ENCODE results near the gene AKIRIN1. TPM values are rescaled to one million over a fixed set of nuclear protein-coding genes. Genes with fewer than 3 reads are reported as not detected.
A peak's percentile ranks its signal among the peaks of the same experiment; 100 is the strongest.
"Not testable (repeated sequence)": the region's sequence is repeated elsewhere in the genome, so short reads cannot be mapped to it uniquely, and the experiment has no call there.

Gene AKIRIN1
- total RNA-seq, 1 donor from 2014 or later = 49.8 TPM

DNA sequence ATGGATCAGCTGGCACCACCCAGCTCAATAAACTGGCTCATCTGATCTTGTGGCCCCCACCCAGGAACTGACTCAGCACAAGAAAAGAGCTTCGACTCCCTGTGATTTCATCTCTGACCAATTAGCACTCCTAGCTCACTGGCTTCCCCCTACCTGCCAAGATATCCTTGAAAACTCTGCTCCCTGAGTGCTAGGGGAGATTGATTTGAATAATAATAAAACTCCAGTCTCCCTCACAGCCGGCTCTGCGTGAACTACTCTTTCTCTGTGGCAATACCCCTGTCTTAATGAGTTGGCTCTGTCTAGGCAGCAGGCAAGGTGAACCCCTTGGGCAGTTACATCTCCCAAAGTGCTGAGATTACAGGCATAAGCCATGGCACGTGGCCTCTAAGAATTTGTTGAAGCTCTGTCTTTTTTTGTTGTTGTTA lies 37.6 kb upstream of the AKIRIN1 start:
- no peaks in the 10 kb centered on the region for H3K9me3 ChIP-seq
- DNase-seq = no peak
- ATAC-seq = no peak
- no peaks in the 10 kb centered on the region for H3K4me1 ChIP-seq
- no peaks in the 10 kb centered on the region for H3K36me3 ChIP-seq
- H3K4me3 ChIP-seq = no peak overlapping the region
- H3K27ac ChIP-seq = no peak overlapping the region
- no peaks in the 10 kb centered on the region for H3K27me3 ChIP-seq
- no peak for TF ChIP-seq CTCF (IDR thresholded peaks at IDR 0.05)
- intact Hi-C loops (cut with DNase I) = no loop called here

DNA sequence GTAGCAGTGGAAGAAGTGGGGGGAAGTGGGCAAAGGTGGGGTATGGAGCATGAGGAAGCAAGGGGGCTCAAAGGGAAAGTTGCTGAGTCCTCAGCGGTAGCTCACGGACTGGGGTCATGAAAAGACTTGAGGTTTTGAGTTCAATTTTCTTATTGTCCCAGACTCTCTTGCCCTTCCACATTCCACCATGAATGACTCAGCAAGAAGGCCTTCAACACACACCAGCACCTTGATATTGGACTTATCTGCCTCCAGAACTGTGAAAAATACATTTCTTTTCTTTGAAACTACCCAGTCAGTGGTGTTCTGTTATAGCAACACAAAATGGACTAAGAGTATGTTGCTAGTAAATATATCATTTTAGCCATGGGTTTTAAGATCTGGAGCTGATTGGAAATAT lies 32.1 kb upstream of the AKIRIN1 start:
- H3K36me3 ChIP-seq = no peaks in the 10 kb centered on the region
- no peak overlapping the region for H3K27ac ChIP-seq
- intact Hi-C loops (cut with DNase I) = no loop called here
- no peaks in the 10 kb centered on the region for H3K9me3 ChIP-seq
- no peaks in the 10 kb centered on the region for H3K27me3 ChIP-seq
- DNase-seq = no peak
- no peaks in the 10 kb centered on the region for H3K4me1 ChIP-seq
- no peak for ATAC-seq
- TF ChIP-seq CTCF (IDR thresholded peaks at IDR 0.05) = no peak
- no peak overlapping the region for H3K4me3 ChIP-seq

DNA sequence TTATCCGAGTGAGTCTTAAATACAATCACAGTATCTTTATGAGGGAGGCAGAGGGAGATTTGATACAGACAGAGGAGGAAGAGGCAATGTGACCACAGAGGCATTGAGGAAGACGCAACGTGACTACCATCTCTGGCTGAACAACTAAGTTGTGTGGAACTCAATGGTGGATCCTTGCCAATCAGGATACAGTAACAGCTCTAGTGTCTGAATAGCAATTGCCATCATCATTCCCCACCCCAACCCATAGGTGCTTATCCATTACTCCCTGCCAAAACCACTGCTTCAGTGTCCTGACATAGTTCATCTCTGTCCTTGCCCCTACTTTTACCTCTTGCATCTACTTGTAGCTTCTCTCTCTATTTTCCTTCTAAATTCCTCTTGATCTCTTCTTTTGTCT lies 29.0 kb upstream of the AKIRIN1 start:
- H3K36me3 ChIP-seq = no peaks in the 10 kb centered on the region
- H3K27me3 ChIP-seq = no peaks in the 10 kb centered on the region
- no peak for TF ChIP-seq CTCF (IDR thresholded peaks at IDR 0.05)
- intact Hi-C loops (cut with DNase I) = no loop called here
- no peak for ATAC-seq
- no peak overlapping the region for H3K27ac ChIP-seq
- no peaks in the 10 kb centered on the region for H3K4me1 ChIP-seq
- H3K9me3 ChIP-seq = no peaks in the 10 kb centered on the region
- H3K4me3 ChIP-seq = no peak overlapping the region
- no peak for DNase-seq

- intact Hi-C loops (cut with DNase I) = no loop called here
- TF ChIP-seq CTCF (IDR thresholded peaks at IDR 0.05) = no peak
- Histone ChIP-seq H3K27me3 (no peaks in the 10 kb centered on the region), H3K27ac (no peak overlapping the region), H3K4me3 (no peak overlapping the region), H3K36me3 (no peaks in the 10 kb centered on the region), H3K9me3 (no peaks in the 10 kb centered on the region), H3K4me1 (no peaks in the 10 kb centered on the region)
- DNase-seq (no peak), ATAC-seq (no peak)
Observed at GRCh38 chr1:38962560-38962959, 28.5 kb upstream of the AKIRIN1 start.

GRCh38 chr1:38964140-38964548 lies 26.9 kb upstream of the AKIRIN1 start:
- H3K9me3 ChIP-seq = no peaks in the 10 kb centered on the region
- no peaks in the 10 kb centered on the region for H3K36me3 ChIP-seq
- intact Hi-C loops (cut with DNase I) = no loop called here
- ATAC-seq (peak; percentile 65), DNase-seq (no peak)
- H3K27me3 ChIP-seq = no peaks in the 10 kb centered on the region
- no peaks in the 10 kb centered on the region for H3K4me1 ChIP-seq
- no peak overlapping the region for H3K4me3 ChIP-seq
- no peak overlapping the region for H3K27ac ChIP-seq
- TF ChIP-seq CTCF (IDR thresholded peaks at IDR 0.05) = peak; percentile 17

GRCh38 chr1:38973145-38973544 lies 17.9 kb upstream of the AKIRIN1 start:
- H3K27ac ChIP-seq; H3K4me1 ChIP-seq; intact Hi-C loops (cut with DNase I); ATAC-seq; H3K9me3 ChIP-seq; DNase-seq; H3K4me3 ChIP-seq; H3K27me3 ChIP-seq; H3K36me3 ChIP-seq: not testable (repeated sequence)
